ENCODE measurements around the gene CAST. TPM values are rescaled to one million over a fixed set of nuclear protein-coding genes. Genes with fewer than 3 reads are reported as not detected.
A peak's percentile ranks its signal among the peaks of the same experiment; 100 is the strongest.

The CAST gene
- polyA plus RNA-seq, 2 of the 4 experiments (the other 2 are of a cell fraction), result 163 to 257 TPM

DNA sequence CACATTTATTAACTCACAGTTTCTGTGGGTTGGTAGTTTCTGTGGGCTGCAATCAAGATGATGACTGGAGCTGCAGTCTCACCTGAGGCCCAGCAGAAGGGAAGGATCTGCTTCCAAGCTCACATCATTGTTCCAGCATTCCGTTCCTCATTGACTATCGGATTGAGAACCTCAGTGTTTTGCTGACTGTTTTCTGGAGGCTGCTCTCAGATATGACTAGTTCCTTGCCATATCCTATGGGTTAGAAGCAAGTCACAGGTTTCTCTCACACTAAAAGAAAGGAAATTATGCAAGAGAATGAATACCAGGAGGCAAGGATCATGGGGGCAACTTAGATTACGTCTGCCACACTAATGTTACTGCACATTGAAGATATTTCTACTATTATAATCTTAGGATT is 151.9 kb downstream of the CAST start:
- CTCF ChIA-PET, result interaction anchor here (0.7 to 1.2 kb wide), 2 partner anchors 9 to 55 kb away, joined by 3 read pairs; no protein-coding TSS in a partner anchor
- Histone ChIP-seq H3K9me3 (no peaks in the 10 kb centered on the region), H3K27ac (no peak overlapping the region), H3K4me3 (no peak overlapping the region), H3K4me1 (no peaks in the 10 kb centered on the region; the same call in 2 of the 3 replicates), H3K4me2 (no peak overlapping the region)
- FAIRE-seq (no peak), ATAC-seq (no peak), DNase-seq (ENCODE audit: low read depth in 1 of 2, low spot score in 1 of 2) (no peak)
- WGBS (ENCODE audit: missing lambda C conversion rate), result 82% methylated on average over 3 of the region's 3 CpGs
- TF ChIP-seq CEBPB (IDR thresholded peaks at IDR 0.05) (no peak), FOXS1 (CRISPR knock-in tag; IDR thresholded peaks at IDR 0.05) (no peak), HOXB5 (CRISPR knock-in tag; IDR thresholded peaks at IDR 0.05) (no peak)
- POLR2A ChIA-PET, result no interaction called here

DNA sequence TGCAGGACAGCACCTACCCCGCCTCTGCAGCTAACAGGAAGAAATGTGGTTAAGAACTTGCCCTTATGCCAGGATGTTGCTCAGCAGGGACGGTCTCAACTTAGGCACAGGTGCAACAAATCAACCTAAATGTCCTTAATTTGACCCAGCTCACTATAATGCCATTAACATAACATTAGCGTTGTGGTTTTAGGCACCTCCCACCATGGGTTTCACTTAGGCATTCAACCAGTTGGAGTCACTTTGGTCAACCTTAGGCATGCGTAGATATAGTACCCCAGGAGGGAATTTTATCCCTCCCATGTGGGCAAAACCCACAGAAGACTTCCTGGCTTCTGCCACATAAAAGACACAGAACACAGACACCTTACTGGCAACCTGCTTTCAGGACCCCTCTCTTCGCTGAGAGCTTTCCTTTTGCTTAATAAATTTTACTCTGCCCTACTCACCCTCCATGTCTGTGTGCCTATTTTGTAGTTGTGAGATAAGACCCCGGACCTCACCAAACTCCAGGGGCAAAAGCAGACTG is 154.3 kb downstream of the CAST start:
- H3K9me3 ChIP-seq, result no peaks in the 10 kb centered on the region
- ATAC-seq (no peak), DNase-seq (ENCODE audit: low read depth in 1 of 2, low spot score in 1 of 2) (no peak), FAIRE-seq (no peak)
- no peaks in the 10 kb centered on the region for H3K4me1 ChIP-seq
- 0 out of 3 replicates have a peak overlapping the region, but pooled peaks have one; percentile 1 for H3K4me2 ChIP-seq
- TF ChIP-seq ZSCAN20 (CRISPR knock-in tag; IDR thresholded peaks at IDR 0.05) (no peak), NPAS2 (CRISPR knock-in tag; IDR thresholded peaks at IDR 0.05; ENCODE audit: borderline replicate concordance) (no peak), PHF8 (IDR thresholded peaks at IDR 0.05; ENCODE audit: borderline replicate concordance, low read depth) (no peak), TFCP2L1 (CRISPR knock-in tag; IDR thresholded peaks at IDR 0.05) (no peak), POLR2AphosphoS2 (conservative IDR thresholded peaks at IDR 0.05; ENCODE audit: low read length) (no peak), JUNB (IDR thresholded peaks at IDR 0.05) (no peak), BHLHE40 (IDR thresholded peaks at IDR 0.05; ENCODE audit: low read depth, low read length) (no peak), JUN (IDR thresholded peaks at IDR 0.05) (no peak), KDM1A (IDR thresholded peaks at IDR 0.05; ENCODE audit: low read depth) (no peak), CHD2 (IDR thresholded peaks at IDR 0.05; ENCODE audit: low read length, partially characterized antibody) (no peak), CHD4 (IDR thresholded peaks at IDR 0.05; ENCODE audit: borderline replicate concordance) (no peak)
- TF ChIP-seq, protein P1, sequence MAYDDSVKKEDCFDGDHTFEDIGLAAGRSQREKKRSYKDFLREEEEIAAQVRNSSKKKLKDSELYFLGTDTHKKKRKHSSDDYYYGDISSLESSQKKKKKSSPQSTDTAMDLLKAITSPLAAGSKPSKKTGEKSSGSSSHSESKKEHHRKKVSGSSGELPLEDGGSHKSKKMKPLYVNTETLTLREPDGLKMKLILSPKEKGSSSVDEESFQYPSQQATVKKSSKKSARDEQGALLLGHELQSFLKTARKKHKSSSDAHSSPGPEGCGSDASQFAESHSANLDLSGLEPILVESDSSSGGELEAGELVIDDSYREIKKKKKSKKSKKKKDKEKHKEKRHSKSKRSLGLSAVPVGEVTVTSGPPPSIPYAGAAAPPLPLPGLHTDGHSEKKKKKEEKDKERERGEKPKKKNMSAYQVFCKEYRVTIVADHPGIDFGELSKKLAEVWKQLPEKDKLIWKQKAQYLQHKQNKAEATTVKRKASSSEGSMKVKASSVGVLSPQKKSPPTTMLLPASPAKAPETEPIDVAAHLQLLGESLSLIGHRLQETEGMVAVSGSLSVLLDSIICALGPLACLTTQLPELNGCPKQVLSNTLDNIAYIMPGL (CRISPR knock-in tag; IDR thresholded peaks at IDR 0.05; ENCODE audit: borderline replicate concordance), result no peak
- TF ChIP-seq, protein P2, sequence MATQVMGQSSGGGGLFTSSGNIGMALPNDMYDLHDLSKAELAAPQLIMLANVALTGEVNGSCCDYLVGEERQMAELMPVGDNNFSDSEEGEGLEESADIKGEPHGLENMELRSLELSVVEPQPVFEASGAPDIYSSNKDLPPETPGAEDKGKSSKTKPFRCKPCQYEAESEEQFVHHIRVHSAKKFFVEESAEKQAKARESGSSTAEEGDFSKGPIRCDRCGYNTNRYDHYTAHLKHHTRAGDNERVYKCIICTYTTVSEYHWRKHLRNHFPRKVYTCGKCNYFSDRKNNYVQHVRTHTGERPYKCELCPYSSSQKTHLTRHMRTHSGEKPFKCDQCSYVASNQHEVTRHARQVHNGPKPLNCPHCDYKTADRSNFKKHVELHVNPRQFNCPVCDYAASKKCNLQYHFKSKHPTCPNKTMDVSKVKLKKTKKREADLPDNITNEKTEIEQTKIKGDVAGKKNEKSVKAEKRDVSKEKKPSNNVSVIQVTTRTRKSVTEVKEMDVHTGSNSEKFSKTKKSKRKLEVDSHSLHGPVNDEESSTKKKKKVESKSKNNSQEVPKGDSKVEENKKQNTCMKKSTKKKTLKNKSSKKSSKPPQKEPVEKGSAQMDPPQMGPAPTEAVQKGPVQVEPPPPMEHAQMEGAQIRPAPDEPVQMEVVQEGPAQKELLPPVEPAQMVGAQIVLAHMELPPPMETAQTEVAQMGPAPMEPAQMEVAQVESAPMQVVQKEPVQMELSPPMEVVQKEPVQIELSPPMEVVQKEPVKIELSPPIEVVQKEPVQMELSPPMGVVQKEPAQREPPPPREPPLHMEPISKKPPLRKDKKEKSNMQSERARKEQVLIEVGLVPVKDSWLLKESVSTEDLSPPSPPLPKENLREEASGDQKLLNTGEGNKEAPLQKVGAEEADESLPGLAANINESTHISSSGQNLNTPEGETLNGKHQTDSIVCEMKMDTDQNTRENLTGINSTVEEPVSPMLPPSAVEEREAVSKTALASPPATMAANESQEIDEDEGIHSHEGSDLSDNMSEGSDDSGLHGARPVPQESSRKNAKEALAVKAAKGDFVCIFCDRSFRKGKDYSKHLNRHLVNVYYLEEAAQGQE (IDR thresholded peaks at IDR 0.05), result no peak
- TF ChIP-seq, protein P3, sequence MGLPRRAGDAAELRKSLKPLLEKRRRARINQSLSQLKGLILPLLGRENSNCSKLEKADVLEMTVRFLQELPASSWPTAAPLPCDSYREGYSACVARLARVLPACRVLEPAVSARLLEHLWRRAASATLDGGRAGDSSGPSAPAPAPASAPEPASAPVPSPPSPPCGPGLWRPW (IDR thresholded peaks at IDR 0.05), result no peak
- TF ChIP-seq, protein P4, sequence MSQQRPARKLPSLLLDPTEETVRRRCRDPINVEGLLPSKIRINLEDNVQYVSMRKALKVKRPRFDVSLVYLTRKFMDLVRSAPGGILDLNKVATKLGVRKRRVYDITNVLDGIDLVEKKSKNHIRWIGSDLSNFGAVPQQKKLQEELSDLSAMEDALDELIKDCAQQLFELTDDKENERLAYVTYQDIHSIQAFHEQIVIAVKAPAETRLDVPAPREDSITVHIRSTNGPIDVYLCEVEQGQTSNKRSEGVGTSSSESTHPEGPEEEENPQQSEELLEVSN (IDR thresholded peaks at IDR 0.05; ENCODE audit: borderline replicate concordance, low read depth), result no peak
- TF ChIP-seq, protein P5, sequence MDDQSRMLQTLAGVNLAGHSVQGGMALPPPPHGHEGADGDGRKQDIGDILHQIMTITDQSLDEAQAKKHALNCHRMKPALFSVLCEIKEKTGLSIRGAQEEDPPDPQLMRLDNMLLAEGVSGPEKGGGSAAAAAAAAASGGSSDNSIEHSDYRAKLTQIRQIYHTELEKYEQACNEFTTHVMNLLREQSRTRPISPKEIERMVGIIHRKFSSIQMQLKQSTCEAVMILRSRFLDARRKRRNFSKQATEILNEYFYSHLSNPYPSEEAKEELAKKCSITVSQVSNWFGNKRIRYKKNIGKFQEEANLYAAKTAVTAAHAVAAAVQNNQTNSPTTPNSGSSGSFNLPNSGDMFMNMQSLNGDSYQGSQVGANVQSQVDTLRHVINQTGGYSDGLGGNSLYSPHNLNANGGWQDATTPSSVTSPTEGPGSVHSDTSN (IDR thresholded peaks at IDR 0.05), result no peak
- POLR2A ChIA-PET, result no interaction called here
- H3K4me3 ChIP-seq, result no peak overlapping the region
- CTCF ChIA-PET, result interaction anchor here (0.9 to 1.5 kb wide), 2 partner anchors 10 to 52 kb away, joined by 3 to 6 read pairs; no protein-coding TSS in a partner anchor
- no peak overlapping the region for H3K27ac ChIP-seq
- WGBS (ENCODE audit: missing lambda C conversion rate), result 56% methylated on average over 6 of the region's 6 CpGs
